MM.1S (cell line): ENCODE data around the gene STIM1.
"Not testable (repeated sequence)": the region's sequence is repeated elsewhere in the genome, so short reads cannot be mapped to it uniquely, and the experiment has no call there.

Experiments
- DNase-seq: peaks from one replicate; pipeline ENCODE4 v3.0.0-alpha.2; 2015
- H2AFZ ChIP-seq: fragments of 300-600 bp; sonication (generic); 2 replicates; pipeline ENCODE4 v1.6.0; 2016; ENCODE audit warnings: antibody characterized with exemption, low read length
- H3F3A ChIP-seq: fragments of 300-600 bp; sonication (generic); 2 replicates; pipeline ENCODE4 v1.6.1; 2016; ENCODE audit warnings: mild to moderate bottlenecking, antibody characterized with exemption, low read length, moderate library complexity, mixed read lengths; ENCODE audit not compliant: insufficient read depth
- H3K27ac ChIP-seq: fragments of 300-600 bp; sonication (generic); 2 replicates; pipeline ENCODE4 v1.5.1; 2016; ENCODE audit warnings: mild to moderate bottlenecking, low read length
- H3K27me3 ChIP-seq: fragments of 300-600 bp; sonication (generic); replicated peaks from 2 replicates; pipeline ENCODE4 v1.6.0; 2016; ENCODE audit warnings: low read length; ENCODE audit not compliant: insufficient read depth
- H3K36me3 ChIP-seq: fragments of 300-600 bp; sonication (generic); replicated peaks from 2 replicates; pipeline ENCODE4 v1.6.1; 2016; ENCODE audit warnings: mild to moderate bottlenecking, low read length, mixed read lengths; ENCODE audit not compliant: insufficient read depth
- H3K4me1 ChIP-seq: fragments of 300-600 bp; sonication (generic); 2 replicates; pipeline ENCODE4 v1.6.1; 2016; ENCODE audit warnings: low read length, mixed read lengths
- H3K4me2 ChIP-seq: fragments of 300-600 bp; sonication (generic); 2 replicates; pipeline ENCODE4 v1.6.0; 2016; ENCODE audit warnings: low read depth, low read length
- H3K4me3 ChIP-seq: fragments of 300-600 bp; sonication (generic); 2 replicates; pipeline ENCODE4 v1.5.1; 2016; ENCODE audit warnings: low read length, mixed read lengths
- H3K79me2 ChIP-seq: fragments of 300-600 bp; sonication (generic); 2 replicates; pipeline ENCODE4 v1.6.1; 2016; ENCODE audit warnings: mixed run types, low read length, mixed read lengths
- H3K9ac ChIP-seq: fragments of 300-600 bp; sonication (generic); 2 replicates; pipeline ENCODE4 v1.6.1; 2016; ENCODE audit warnings: low read length, mixed read lengths
- H3K9me2 ChIP-seq: fragments of 300-600 bp; sonication (generic); replicated peaks from 2 replicates; pipeline ENCODE4 v1.6.1; 2016; ENCODE audit warnings: mild to moderate bottlenecking, low read length, mixed read lengths; ENCODE audit not compliant: insufficient read depth
- H3K9me3 ChIP-seq: fragments of 300-600 bp; sonication (generic); replicated peaks from 2 replicates; pipeline ENCODE4 v1.6.1; 2016; ENCODE audit warnings: mild to moderate bottlenecking, low read length, mixed read lengths; ENCODE audit not compliant: insufficient read depth
- H4K20me1 ChIP-seq: fragments of 300-600 bp; sonication (generic); 2 replicates; pipeline ENCODE4 v1.6.1; 2016; ENCODE audit warnings: mild to moderate bottlenecking, low read length, moderate library complexity, mixed read lengths; ENCODE audit not compliant: insufficient read depth
- CTCF ChIP-seq: fragments of 300-600 bp; sonication (generic); IDR thresholded peaks from 2 replicates; pipeline ENCODE4 v1.5.1; 2016; ENCODE audit warnings: antibody characterized with exemption, low read length, mixed read lengths
- EZH2 ChIP-seq: fragments of 300-600 bp; sonication (generic); optimal IDR thresholded peaks from 2 replicates; pipeline ENCODE3; 2017; ENCODE audit warnings: low read depth, mild to moderate bottlenecking, antibody characterized with exemption, low read length, mixed read lengths
- EZH2phosphoT487 ChIP-seq: fragments of 300-600 bp; sonication (generic); IDR thresholded peaks from 2 replicates; pipeline ENCODE4 v1.6.1; 2018; ENCODE audit warnings: antibody characterized with exemption, low read length

STIM1 gene

GRCh38 chr11:3995949-3996554 lies 140.6 kb downstream of the STIM1 start:
- Histone ChIP-seq H3K27me3 (no peaks in the 10 kb centered on the region), H3K4me3 (no peak overlapping the region), H3K36me3 (no peaks in the 10 kb centered on the region), H3K79me2 (peaks cover 65% of the 10 kb centered on the region), H3K9me2 (no peaks in the 10 kb centered on the region), H3K9me3 (no peaks in the 10 kb centered on the region), H3F3A (no peaks in the 10 kb centered on the region), H3K4me2 (no peak overlapping the region), H4K20me1 (no peaks in the 10 kb centered on the region), H3K27ac (no peak overlapping the region), H3K9ac (no peak overlapping the region), H3K4me1 (no peaks in the 10 kb centered on the region), H2AFZ (no peak overlapping the region)
- no peak for TF ChIP-seq EZH2phosphoT487
- no peak for TF ChIP-seq CTCF
- TF ChIP-seq EZH2 = no peak
- DNase-seq = no peak

GRCh38 chr11:3996651-3997050 lies 141.2 kb downstream of the STIM1 start:
- Histone ChIP-seq H3K27me3 (no peaks in the 10 kb centered on the region), H3K79me2 (peaks cover 59% of the 10 kb centered on the region), H3K4me3 (no peak overlapping the region), H3F3A (no peaks in the 10 kb centered on the region), H2AFZ (no peak overlapping the region), H3K4me1 (no peaks in the 10 kb centered on the region), H3K4me2 (no peak overlapping the region), H3K27ac (no peak overlapping the region), H3K9me2 (no peaks in the 10 kb centered on the region), H3K9ac (no peak overlapping the region), H4K20me1 (no peaks in the 10 kb centered on the region), H3K36me3 (no peaks in the 10 kb centered on the region), H3K9me3 (no peaks in the 10 kb centered on the region)
- DNase-seq = no peak
- TF ChIP-seq CTCF = no peak
- no peak for TF ChIP-seq EZH2
- no peak for TF ChIP-seq EZH2phosphoT487

DNA sequence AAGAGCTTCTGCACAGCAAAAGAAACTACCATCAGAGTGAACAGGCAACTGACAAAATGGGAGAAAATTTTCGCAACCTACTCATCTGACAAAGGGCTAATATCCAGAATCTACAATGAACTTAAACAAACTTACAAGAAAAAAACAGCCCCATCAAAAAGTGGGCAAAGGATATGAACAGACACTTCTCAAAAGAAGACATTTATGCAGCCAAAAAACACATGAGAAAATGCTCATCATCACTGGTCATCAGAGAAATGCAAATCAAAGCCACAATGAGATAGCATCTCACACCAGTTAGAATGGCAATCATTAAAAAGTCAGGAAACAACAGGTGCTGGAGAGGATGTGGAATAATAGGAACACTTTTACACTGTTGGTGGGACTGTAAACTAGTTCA lies 149.3 kb downstream of the STIM1 start:
- H2AFZ ChIP-seq, H3K27ac ChIP-seq, H3K4me1 ChIP-seq: not testable (repeated sequence)

GRCh38 chr11:4006946-4007680 lies 151.6 kb downstream of the STIM1 start:
- Histone ChIP-seq H2AFZ (no peak overlapping the region), H4K20me1 (no peaks in the 10 kb centered on the region), H3K9me2 (no peaks in the 10 kb centered on the region), H3K9me3 (no peaks in the 10 kb centered on the region), H3K4me3 (no peak overlapping the region), H3K4me1 (no peaks in the 10 kb centered on the region), H3K27me3 (no peaks in the 10 kb centered on the region), H3K36me3 (no peaks in the 10 kb centered on the region), H3K79me2 (peaks cover 13% of the 10 kb centered on the region), H3K27ac (no peak overlapping the region), H3K4me2 (no peak overlapping the region), H3F3A (no peaks in the 10 kb centered on the region), H3K9ac (no peak overlapping the region)
- DNase-seq = no peak
- TF ChIP-seq CTCF (no peak), EZH2 (no peak), EZH2phosphoT487 (no peak)

More for the DNA sequence above, 149.3 kb downstream of the STIM1 start:
- not testable (repeated sequence) for H3K9ac ChIP-seq, H3F3A ChIP-seq, H3K4me2 ChIP-seq, H4K20me1 ChIP-seq, H3K27me3 ChIP-seq, H3K36me3 ChIP-seq, H3K9me2 ChIP-seq, H3K4me3 ChIP-seq, H3K9me3 ChIP-seq, H3K79me2 ChIP-seq, DNase-seq
